Measurements from ENCODE around the gene ELAPOR2. TPM values are rescaled to one million over a fixed set of nuclear protein-coding genes. Genes with fewer than 3 reads are reported as not detected.

The ELAPOR2 gene
- total and polyA plus RNA-seq, 7 donors = 1.2 to 15.9 (median 3.3) TPM

- no peaks in the 10 kb centered on the region for H3K4me1 ChIP-seq
- no peak for ATAC-seq
- intact Hi-C loops (cut with DNase I) = no loop called here
- no peaks in the 10 kb centered on the region for H3K9me3 ChIP-seq
- 71 to 84% (median 75%) methylated on average over 1 of the region's 1 CpG for WGBS, 3 donors
- no peaks in the 10 kb centered on the region for H3K36me3 ChIP-seq (ENCODE audit: insufficient read depth in 1 of 2, low read depth in 1 of 2)
- no peak overlapping the region for H3K4me3 ChIP-seq
- no peak for DNase-seq
- no peak overlapping the region for H3K27ac ChIP-seq
- TF ChIP-seq CTCF (IDR thresholded peaks at IDR 0.05) = no peak
- no peaks in the 10 kb centered on the region for H3K27me3 ChIP-seq (ENCODE audit: insufficient read depth in 3 of 3, low read length in 2 of 3)
These were observed 32.1 kb upstream of the ELAPOR2 start for GRCh38 chr7:87091487-87092066.

- TF ChIP-seq CTCF (IDR thresholded peaks at IDR 0.05) = no peak
- Histone ChIP-seq H3K36me3 (ENCODE audit: insufficient read depth in 1 of 2, low read depth in 1 of 2) (no peaks in the 10 kb centered on the region), H3K27ac (no peak overlapping the region), H3K4me3 (no peak overlapping the region), H3K4me1 (no peaks in the 10 kb centered on the region), H3K27me3 (ENCODE audit: insufficient read depth in 3 of 3, low read length in 2 of 3) (no peaks in the 10 kb centered on the region), H3K9me3 (no peaks in the 10 kb centered on the region)
- 83 to 96% (median 93%) methylated on average over 5 of the region's 5 CpGs for WGBS, 3 donors
- ATAC-seq (no peak), DNase-seq (no peak)
- intact Hi-C loops (cut with DNase I) = no loop called here
These were observed 24.5 kb upstream of the ELAPOR2 start for GRCh38 chr7:87083865-87084519.

GRCh38 chr7:87082675-87083074, 23.2 kb upstream of the ELAPOR2 start:
- no peak for TF ChIP-seq CTCF (IDR thresholded peaks at IDR 0.05)
- no peaks in the 10 kb centered on the region for H3K9me3 ChIP-seq
- H3K4me1 ChIP-seq = no peaks in the 10 kb centered on the region
- intact Hi-C loops (cut with DNase I) = no loop called here
- H3K4me3 ChIP-seq = no peak overlapping the region
- H3K36me3 ChIP-seq (ENCODE audit: insufficient read depth in 1 of 2, low read depth in 1 of 2) = no peaks in the 10 kb centered on the region
- 90 to 91% (median 91%) methylated on average over 5 of the region's 5 CpGs for WGBS, 3 donors
- no peaks in the 10 kb centered on the region for H3K27me3 ChIP-seq (ENCODE audit: insufficient read depth in 3 of 3, low read length in 2 of 3)
- H3K27ac ChIP-seq = no peak overlapping the region
- DNase-seq (no peak), ATAC-seq (no peak)

GRCh38 chr7:87075671-87076404, 16.4 kb upstream of the ELAPOR2 start:
- Histone ChIP-seq H3K4me3 (no peak overlapping the region), H3K4me1 (no peaks in the 10 kb centered on the region), H3K27me3 (ENCODE audit: insufficient read depth in 3 of 3, low read length in 2 of 3) (no peaks in the 10 kb centered on the region), H3K27ac (no peak overlapping the region), H3K9me3 (no peaks in the 10 kb centered on the region), H3K36me3 (ENCODE audit: insufficient read depth in 1 of 2, low read depth in 1 of 2) (no peaks in the 10 kb centered on the region)
- no peak for TF ChIP-seq CTCF (IDR thresholded peaks at IDR 0.05)
- DNase-seq = no peak
- WGBS, 3 donors = 59 to 69% (median 68%) methylated on average over 2 of the region's 2 CpGs
- intact Hi-C loops (cut with DNase I) = no loop called here
- no peak for ATAC-seq

Measured in psoas muscle (tissue), 8 donors.